Measurements from ENCODE around the gene FIBCD1.

Gene FIBCD1

GRCh38 chr9:130938652-130939404 is at the start of gene FIBCD1:
Gene FIBCD1 (minus strand): TSS chr9:130939247. CDS start chr9:130938607, 640 bp downstream.
- peak in 1 of 2 donors; percentile 23 for DNase-seq (ENCODE audit: low read depth in 2 of 2)

- no peak for DNase-seq (ENCODE audit: low read depth in 2 of 2)
These were observed 49.3 kb upstream of the FIBCD1 start for GRCh38 chr9:130988400-130988747.

- no peak for DNase-seq (ENCODE audit: low read depth in 2 of 2)
These were observed 48.8 kb upstream of the FIBCD1 start for GRCh38 chr9:130987738-130988399.

GRCh38 chr9:130987054-130987453 is 48.0 kb upstream of the FIBCD1 start:
- no peak for DNase-seq (ENCODE audit: low read depth in 2 of 2)

GRCh38 chr9:130986356-130986965 is 47.4 kb upstream of the FIBCD1 start:
- DNase-seq (ENCODE audit: low read depth in 2 of 2), result no peak

GRCh38 chr9:130985606-130986162 is 46.6 kb upstream of the FIBCD1 start:
- DNase-seq (ENCODE audit: low read depth in 2 of 2), result no peak

GRCh38 chr9:130985029-130985428 is 46.0 kb upstream of the FIBCD1 start:
- no peak for DNase-seq (ENCODE audit: low read depth in 2 of 2)

- DNase-seq (ENCODE audit: low read depth in 2 of 2), result no peak
These were observed 45.5 kb upstream of the FIBCD1 start for GRCh38 chr9:130984521-130984920.

GRCh38 chr9:130983970-130984369 is 44.9 kb upstream of the FIBCD1 start:
- no peak for DNase-seq (ENCODE audit: low read depth in 2 of 2)

GRCh38 chr9:130983359-130983670 is 44.3 kb upstream of the FIBCD1 start:
- DNase-seq (ENCODE audit: low read depth in 2 of 2), result no peak

- no peak for DNase-seq (ENCODE audit: low read depth in 2 of 2)
These were observed 43.8 kb upstream of the FIBCD1 start for GRCh38 chr9:130982636-130983358.

- DNase-seq (ENCODE audit: low read depth in 2 of 2), result no peak
These were observed 42.7 kb upstream of the FIBCD1 start for GRCh38 chr9:130981756-130982137.

GRCh38 chr9:130981002-130981755 is 42.1 kb upstream of the FIBCD1 start:
- no peak for DNase-seq (ENCODE audit: low read depth in 2 of 2)

- DNase-seq (ENCODE audit: low read depth in 2 of 2), result no peak
These were observed 41.5 kb upstream of the FIBCD1 start for GRCh38 chr9:130980526-130980925.

GRCh38 chr9:130979591-130980385 is 40.7 kb upstream of the FIBCD1 start:
- DNase-seq (ENCODE audit: low read depth in 2 of 2), result no peak

- DNase-seq (ENCODE audit: low read depth in 2 of 2), result no peak
These were observed 38.8 kb upstream of the FIBCD1 start for GRCh38 chr9:130977811-130978221.

- DNase-seq (ENCODE audit: low read depth in 2 of 2), result no peak
These were observed 37.1 kb upstream of the FIBCD1 start for GRCh38 chr9:130975932-130976841.

GRCh38 chr9:130975156-130975555 is 36.1 kb upstream of the FIBCD1 start:
- no peak for DNase-seq (ENCODE audit: low read depth in 2 of 2)

- DNase-seq (ENCODE audit: low read depth in 2 of 2), result no peak
These were observed 35.6 kb upstream of the FIBCD1 start for GRCh38 chr9:130974697-130975096.
